SU-DHL-6 (cell line): ENCODE results near the gene PPP2R2C.

Experiments used
- H2AFZ ChIP-seq: fragments of 200-600 bp; sonication (generic); 2 replicates; pipeline ENCODE4 v1.6.1; 2014; ENCODE audit warnings: low read depth, mild to moderate bottlenecking, moderate library complexity, mixed read lengths, antibody characterized with exemption, low read length; ENCODE audit not compliant: severe bottlenecking
- H3F3A ChIP-seq: fragments of 200-600 bp; shearing (Covaris generic); 2 replicates; pipeline ENCODE4 v1.6.0; 2016; ENCODE audit warnings: antibody characterized with exemption, mild to moderate bottlenecking; ENCODE audit not compliant: insufficient read depth
- H3K27ac ChIP-seq: fragments of 200-600 bp; sonication (generic); 2 replicates; pipeline ENCODE4 v1.5.1; 2016; ENCODE audit warnings: low read depth, mild to moderate bottlenecking, low read length, moderate library complexity, mixed read lengths
- H3K27me3 ChIP-seq: fragments of 200-600 bp; sonication (generic), shearing (Covaris generic); 2 replicates; pipeline ENCODE4 v1.6.0; 2014; ENCODE audit warnings: mild to moderate bottlenecking, low read length
- H3K36me3 ChIP-seq: fragments of 200-600 bp; sonication (generic); 2 replicates; pipeline ENCODE4 v1.6.1; 2014; ENCODE audit warnings: mild to moderate bottlenecking, low read length, mixed read lengths
- H3K4me2 ChIP-seq: fragments of 300-600, 200-600 bp; shearing (Covaris generic), sonication (generic); 2 replicates; pipeline ENCODE4 v1.6.0; 2014; ENCODE audit warnings: low read length, low read depth, mild to moderate bottlenecking; ENCODE audit not compliant: poor library complexity, severe bottlenecking
- H3K4me3 ChIP-seq: fragments of 200-600 bp; sonication (generic); 2 replicates; pipeline ENCODE4 v1.5.1; 2014; ENCODE audit warnings: antibody characterized with exemption, low read length, mild to moderate bottlenecking, mixed read lengths; ENCODE audit not compliant: insufficient read depth, poor library complexity, severe bottlenecking
- H3K79me2 ChIP-seq: fragments of 200-600 bp; sonication (generic); 2 replicates; pipeline ENCODE4 v1.6.1; 2014; ENCODE audit warnings: mild to moderate bottlenecking, low read length, moderate library complexity; ENCODE audit not compliant: insufficient read depth
- H3K9ac ChIP-seq: fragments of 200-600 bp; sonication (generic); 2 replicates; pipeline ENCODE4 v1.7.0; 2014; ENCODE audit warnings: mild to moderate bottlenecking, low read length
- H3K9me2 ChIP-seq: fragments of 200-600 bp; sonication (generic); replicated peaks from 2 replicates; pipeline ENCODE4 v1.6.1; 2014; ENCODE audit warnings: low read length; ENCODE audit not compliant: insufficient read depth
- H3K9me3 ChIP-seq: fragments of 200-600 bp; sonication (generic); 2 replicates; pipeline ENCODE4 v1.6.1; 2014; ENCODE audit warnings: low read length, mixed read lengths; ENCODE audit not compliant: insufficient read depth
- H4K20me1 ChIP-seq: fragments of 200-600 bp; sonication (generic); 2 replicates; pipeline ENCODE4 v1.6.1; 2014; ENCODE audit warnings: low read depth, mild to moderate bottlenecking, antibody characterized with exemption, low read length, moderate library complexity, mixed read lengths
- CTCF ChIP-seq: fragments of 200-600 bp; sonication (generic); IDR thresholded peaks from one replicate; pipeline ENCODE4 v1.5.1; 2017; ENCODE audit warnings: antibody characterized with exemption, mild to moderate bottlenecking, low read length, moderate library complexity; ENCODE audit not compliant: insufficient read depth, poor library complexity, severe bottlenecking
- EZH2phosphoT487 ChIP-seq: fragments of 200-600 bp; sonication (generic), shearing (Covaris generic); conservative IDR thresholded peaks from 2 replicates; pipeline ENCODE4 v1.6.1; 2018; ENCODE audit warnings: mild to moderate bottlenecking, antibody characterized with exemption, low read length, moderate library complexity, mixed read lengths

Gene PPP2R2C

GRCh38 chr4:6396696-6397236 lies 75.6 kb downstream of the PPP2R2C start:
- H4K20me1 ChIP-seq = no peaks in the 10 kb centered on the region
- no peaks in the 10 kb centered on the region for H3K79me2 ChIP-seq
- no peaks in the 10 kb centered on the region for H3K27me3 ChIP-seq
- no peaks in the 10 kb centered on the region for H3F3A ChIP-seq
- no peaks in the 10 kb centered on the region for H3K9me2 ChIP-seq
- H3K9ac ChIP-seq = no peak overlapping the region
- no peak overlapping the region for H3K4me2 ChIP-seq
- H3K27ac ChIP-seq = no peak overlapping the region
- no peak overlapping the region for H2AFZ ChIP-seq
- H3K36me3 ChIP-seq = no peaks in the 10 kb centered on the region
- TF ChIP-seq EZH2phosphoT487 = no peak
- TF ChIP-seq CTCF = no peak
- no peaks in the 10 kb centered on the region for H3K9me3 ChIP-seq
- H3K4me3 ChIP-seq = no peak overlapping the region

GRCh38 chr4:6395466-6396228 lies 76.8 kb downstream of the PPP2R2C start:
- Histone ChIP-seq H3K9me2 (no peaks in the 10 kb centered on the region), H3K27me3 (no peaks in the 10 kb centered on the region), H3K27ac (no peak overlapping the region), H3K36me3 (no peaks in the 10 kb centered on the region), H2AFZ (no peak overlapping the region), H3F3A (no peaks in the 10 kb centered on the region), H3K4me3 (no peak overlapping the region), H3K4me2 (no peak overlapping the region), H4K20me1 (no peaks in the 10 kb centered on the region), H3K79me2 (no peaks in the 10 kb centered on the region), H3K9ac (no peak overlapping the region), H3K9me3 (no peaks in the 10 kb centered on the region)
- no peak for TF ChIP-seq EZH2phosphoT487
- TF ChIP-seq CTCF = no peak

GRCh38 chr4:6394671-6395081 lies 77.7 kb downstream of the PPP2R2C start:
- H4K20me1 ChIP-seq = no peaks in the 10 kb centered on the region
- H3K27me3 ChIP-seq = no peaks in the 10 kb centered on the region
- H3K9ac ChIP-seq = no peak overlapping the region
- no peak overlapping the region for H2AFZ ChIP-seq
- no peak overlapping the region for H3K27ac ChIP-seq
- H3K9me2 ChIP-seq = no peaks in the 10 kb centered on the region
- no peaks in the 10 kb centered on the region for H3K79me2 ChIP-seq
- no peaks in the 10 kb centered on the region for H3K36me3 ChIP-seq
- H3F3A ChIP-seq = no peaks in the 10 kb centered on the region
- H3K9me3 ChIP-seq = no peaks in the 10 kb centered on the region
- TF ChIP-seq CTCF = no peak
- no peak for TF ChIP-seq EZH2phosphoT487
- H3K4me3 ChIP-seq = no peak overlapping the region
- H3K4me2 ChIP-seq = no peak overlapping the region
